Endothelial cell (in vitro differentiated cells): ENCODE data around the gene EML1. TPM values are rescaled to one million over a fixed set of nuclear protein-coding genes. Genes with fewer than 3 reads are reported as not detected.

ENCODE experiments used
- DNase-seq: peaks from one replicate; pipeline ENCODE4 v3.0.0; 2021; ENCODE audit warnings: low spot score
- H3K27ac Mint-ChIP-seq: one replicate; pipeline ENCODE4 v1.8.0; 2021; ENCODE audit warnings: mixed read lengths, inconsistent platforms; ENCODE audit not compliant: unreplicated experiment
- H3K27me3 Mint-ChIP-seq: one replicate; pipeline ENCODE4 v1.8.0; 2021; ENCODE audit warnings: mild to moderate bottlenecking, moderate library complexity, mixed read lengths, inconsistent platforms; ENCODE audit not compliant: unreplicated experiment
- H3K36me3 Mint-ChIP-seq: one replicate; pipeline ENCODE4 v1.8.0; 2021; ENCODE audit warnings: mild to moderate bottlenecking, low read depth, mixed read lengths, inconsistent platforms; ENCODE audit not compliant: unreplicated experiment
- H3K4me1 Mint-ChIP-seq: one replicate; pipeline ENCODE4 v1.8.0; 2021; ENCODE audit warnings: mild to moderate bottlenecking, mixed read lengths, inconsistent platforms; ENCODE audit not compliant: unreplicated experiment
- H3K4me3 Mint-ChIP-seq: one replicate; pipeline ENCODE4 v1.8.0; 2021; ENCODE audit warnings: mild to moderate bottlenecking, mixed read lengths, inconsistent platforms; ENCODE audit not compliant: unreplicated experiment
- H3K9me3 Mint-ChIP-seq: one replicate; pipeline ENCODE4 v1.8.0; 2021; ENCODE audit warnings: mixed read lengths, inconsistent platforms; ENCODE audit not compliant: unreplicated experiment
- total RNA-seq: library from RNA; stranded (reverse); fragmentation: NEBNext Ultra II Directional; extraction: Animal tissue kit (Norgen Biotek cat#: 25700); gene quantifications from one replicate; pipeline ENCODE4 v1.2.1, GENCODE V29; 2021; ENCODE audit not compliant: unreplicated experiment
- TF ChIP-seq, protein P1 (sequence below): fragments of 200-600 bp; sonication (generic); IDR thresholded peaks from one replicate; pipeline ENCODE4 v1.5.0; 2021; ENCODE audit warnings: antibody characterized with exemption; ENCODE audit not compliant: unreplicated experiment

The EML1 gene
- total RNA-seq, 1 donor from 2014 or later, result 10.0 TPM

DNA sequence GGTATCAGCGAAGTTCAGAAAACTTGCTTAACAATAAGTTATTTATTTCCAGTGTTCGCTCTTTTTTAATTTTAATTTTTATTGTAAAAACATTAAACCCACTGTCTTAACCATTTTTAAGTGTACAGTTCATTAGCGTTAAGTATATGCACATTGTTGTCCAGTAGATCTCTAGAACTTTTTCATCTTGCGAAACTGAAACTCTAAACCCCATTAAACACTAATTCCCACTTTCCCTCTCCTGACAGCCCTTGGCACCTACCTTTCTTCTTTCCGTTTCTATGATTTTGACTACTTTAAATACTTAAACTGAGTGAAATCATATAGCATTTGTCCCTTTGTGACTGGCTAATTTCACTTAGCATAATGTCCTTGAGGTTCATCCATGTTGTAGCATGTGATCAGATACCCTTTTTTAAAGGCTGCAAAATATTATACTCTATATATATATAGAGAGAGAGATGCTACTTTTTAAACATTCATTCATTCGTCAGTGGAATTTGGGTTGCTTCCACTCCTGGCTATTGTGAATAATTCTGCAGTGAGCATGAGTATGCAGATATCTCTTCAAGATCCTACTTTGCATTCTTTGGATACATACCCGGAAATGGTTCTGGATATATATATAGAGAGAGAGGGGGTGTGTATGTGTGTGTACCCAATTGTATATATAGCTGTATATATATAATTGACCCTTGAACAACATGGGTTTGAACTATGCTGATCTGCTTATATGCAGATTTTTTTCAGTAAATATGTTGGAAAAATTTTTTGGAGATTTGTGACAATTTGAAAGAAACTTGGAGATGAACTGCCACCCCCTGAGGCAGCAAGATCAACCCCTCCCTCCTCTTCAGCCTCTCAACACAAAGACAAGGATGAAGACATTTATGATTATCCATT, 197.3 kb downstream of the EML1 start:
- no peaks in the 10 kb centered on the region for H3K36me3 Mint-ChIP-seq
- no peak for DNase-seq
- TF ChIP-seq, protein P1, sequence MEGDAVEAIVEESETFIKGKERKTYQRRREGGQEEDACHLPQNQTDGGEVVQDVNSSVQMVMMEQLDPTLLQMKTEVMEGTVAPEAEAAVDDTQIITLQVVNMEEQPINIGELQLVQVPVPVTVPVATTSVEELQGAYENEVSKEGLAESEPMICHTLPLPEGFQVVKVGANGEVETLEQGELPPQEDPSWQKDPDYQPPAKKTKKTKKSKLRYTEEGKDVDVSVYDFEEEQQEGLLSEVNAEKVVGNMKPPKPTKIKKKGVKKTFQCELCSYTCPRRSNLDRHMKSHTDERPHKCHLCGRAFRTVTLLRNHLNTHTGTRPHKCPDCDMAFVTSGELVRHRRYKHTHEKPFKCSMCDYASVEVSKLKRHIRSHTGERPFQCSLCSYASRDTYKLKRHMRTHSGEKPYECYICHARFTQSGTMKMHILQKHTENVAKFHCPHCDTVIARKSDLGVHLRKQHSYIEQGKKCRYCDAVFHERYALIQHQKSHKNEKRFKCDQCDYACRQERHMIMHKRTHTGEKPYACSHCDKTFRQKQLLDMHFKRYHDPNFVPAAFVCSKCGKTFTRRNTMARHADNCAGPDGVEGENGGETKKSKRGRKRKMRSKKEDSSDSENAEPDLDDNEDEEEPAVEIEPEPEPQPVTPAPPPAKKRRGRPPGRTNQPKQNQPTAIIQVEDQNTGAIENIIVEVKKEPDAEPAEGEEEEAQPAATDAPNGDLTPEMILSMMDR, result no peak
- no peaks in the 10 kb centered on the region for H3K9me3 Mint-ChIP-seq
- H3K27me3 Mint-ChIP-seq, result no peaks in the 10 kb centered on the region
- H3K27ac Mint-ChIP-seq, result no peak overlapping the region
- no peaks in the 10 kb centered on the region for H3K4me1 Mint-ChIP-seq
- H3K4me3 Mint-ChIP-seq, result no peak overlapping the region

DNA sequence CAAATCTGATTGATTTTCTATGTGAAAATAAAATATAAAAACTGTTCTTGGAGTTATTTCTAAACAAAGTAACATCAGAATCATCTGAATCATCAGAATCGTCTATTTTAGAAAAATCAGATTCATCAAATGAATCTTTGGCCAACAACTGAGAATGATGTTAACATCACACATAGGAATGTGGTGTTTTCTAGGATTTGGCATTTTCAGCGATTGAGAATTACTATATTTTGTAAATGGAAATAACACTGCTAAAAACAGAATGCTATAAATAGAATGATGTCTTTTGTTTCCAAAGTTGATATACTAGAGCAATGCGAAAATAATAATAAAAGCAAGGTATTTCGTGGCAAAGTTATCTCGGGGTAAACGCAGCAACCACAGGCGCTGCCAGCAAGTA, 198.1 kb downstream of the EML1 start:
- H3K9me3 Mint-ChIP-seq, result no peaks in the 10 kb centered on the region
- no peak overlapping the region for H3K4me3 Mint-ChIP-seq
- no peak for DNase-seq
- no peaks in the 10 kb centered on the region for H3K27me3 Mint-ChIP-seq
- H3K4me1 Mint-ChIP-seq, result no peaks in the 10 kb centered on the region
- H3K36me3 Mint-ChIP-seq, result no peaks in the 10 kb centered on the region
- H3K27ac Mint-ChIP-seq, result no peak overlapping the region
- TF ChIP-seq, protein P1, result no peak

Other genes starting within 250 kb of the EML1 start
- gene CCDC85C, start 189.2 kb upstream of the EML1 start, total RNA-seq, result 42.1 TPM
- 15.1 TPM for gene HHIPL1, start 148.3 kb upstream of the EML1 start, total RNA-seq
- gene CYP46A1, start 109.1 kb upstream of the EML1 start, total RNA-seq, result 5.2 TPM